Sigmoid colon (tissue), 7 donors: Measurements from ENCODE around the gene TRIM39. TPM values are rescaled to one million over a fixed set of nuclear protein-coding genes. Genes with fewer than 3 reads are reported as not detected.
"Not testable (repeated sequence)": the region's sequence is repeated elsewhere in the genome, so short reads cannot be mapped to it uniquely, and the experiment has no call there.

Experiments
- DNase-seq: peaks from one replicate; pipeline ENCODE4 v3.0.0-alpha.2; 2019
- H3K27ac ChIP-seq, 4 donors: fragments of 200-600 bp; sonication (generic); one replicate each; pipeline ENCODE4 v1.5.1; 2016 to 2019; ENCODE audit warnings: mild to moderate bottlenecking in 1 of 4
- H3K27me3 ChIP-seq, 3 donors: fragments of 200-600 bp; sonication (generic); one replicate each; pipeline ENCODE4 v1.5.1; 2019; ENCODE audit warnings: mild to moderate bottlenecking in 1 of 3
- H3K36me3 ChIP-seq, 4 donors: fragments of 200-600 bp; sonication (generic); one replicate each; pipeline ENCODE4 v1.5.1; 2016 to 2019
- H3K4me1 ChIP-seq, 4 donors: fragments of 200-600 bp; sonication (generic); one replicate each; pipeline ENCODE4 v1.5.1; 2017 to 2019
- H3K4me3 ChIP-seq, 4 donors: fragments of 200-600 bp; sonication (generic); one replicate each; pipeline ENCODE4 v1.5.1; 2017 to 2019; ENCODE audit warnings: mild to moderate bottlenecking in 2 of 4, moderate library complexity in 1 of 4
- H3K9me3 ChIP-seq, 4 donors: fragments of 200-600 bp in 3 of 4; sonication (generic) in 3 of 4; one replicate each; pipeline versions ENCODE4 v1.5.1 to v1.6.1; 2013 to 2019
- EP300 ChIP-seq, 4 donors: sonication (generic); formaldehyde crosslinking; IDR thresholded peaks; one replicate each; pipeline ENCODE4 v1.6.1; 2017; ENCODE audit warnings: antibody characterized with exemption in 4 of 4
- POLR2A ChIP-seq, 2 donors: fragments of 450-650 bp; IDR thresholded peaks; one replicate each; pipeline ENCODE4 v1.6.1; 2016; ENCODE audit warnings: antibody characterized with exemption in 2 of 2, mild to moderate bottlenecking in 2 of 2, moderate library complexity in 2 of 2
- POLR2AphosphoS5 ChIP-seq, 4 donors: sonication (generic); formaldehyde crosslinking; IDR thresholded peaks; one replicate each; pipeline ENCODE4 v1.6.1; 2017; ENCODE audit warnings: antibody characterized with exemption in 4 of 4
- WGBS, 2 donors: extraction: QIAGEN DNeasy Blood & Tissue Kit; methylation state at CpG; one replicate each; pipeline ENCODE4 v1.1.7; 2013; 5-methylcytosine and 5-hydroxymethylcytosine counted together
- intact Hi-C: fragments of 100-400 bp; cut with DNase I; formaldehyde crosslinking; loops from one replicate; pipeline ENCODE4 v1.15.1; 2023
- polyA plus RNA-seq, 3 donors: library from polyadenylated mRNA; stranded (reverse); fragments of 200-250 nt; gene quantifications; one replicate each; pipeline ENCODE4 v1.2.3, GENCODE V29; 2013
- total RNA-seq, 4 donors: library from RNA; depleted of rRNA; stranded (reverse); fragments of >200 nt; gene quantifications; one replicate each; pipeline ENCODE4 v1.1.0, GENCODE V29; 2016
- TF ChIP-seq, protein P1 (sequence below), 4 experiments: fragments of 450-650 bp in 3 of 4; fragments of 200-600 bp in 1 of 4; IDR thresholded peaks; one replicate each; pipeline ENCODE4 v1.5.1; 2016 to 2019; ENCODE audit warnings: antibody characterized with exemption in 4 of 4, mild to moderate bottlenecking in 3 of 4, moderate library complexity in 2 of 4
- donor health status: healthy with polysubstance abuse.
- donor health status: Bipolar disorder and iron deficiency.
- donor health status: healthy.

TRIM39 gene
- total and polyA plus RNA-seq, 7 donors, result 5.1 to 23.2 (median 11.9) TPM

DNA sequence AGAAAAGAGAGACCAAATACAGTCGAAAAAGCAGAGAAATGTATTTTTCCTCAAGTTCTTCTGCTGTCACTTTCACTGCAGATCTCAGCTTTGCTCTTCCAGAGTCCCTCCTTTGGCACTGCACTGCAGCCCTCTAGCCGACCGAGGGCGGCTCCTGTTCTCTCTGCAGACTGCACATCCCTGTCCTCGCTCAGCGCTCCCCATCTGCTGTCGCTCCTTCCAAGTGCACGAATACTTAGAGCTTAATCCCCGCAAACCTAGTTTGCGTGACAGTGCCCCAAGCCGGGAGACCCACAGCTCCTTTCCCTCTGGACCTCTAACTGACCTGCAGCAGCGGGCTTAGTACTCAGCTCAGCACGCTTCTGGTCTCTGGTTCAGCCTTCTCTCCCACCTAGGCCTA lies 33.4 kb downstream of the TRIM39 start:
- intact Hi-C loops, result no loop called here
- H3K36me3 ChIP-seq, result no peaks in the 10 kb centered on the region
- TF ChIP-seq POLR2AphosphoS5 (IDR thresholded peaks at IDR 0.05) (no peak), EP300 (IDR thresholded peaks at IDR 0.05) (no peak), POLR2A (IDR thresholded peaks at IDR 0.05) (no peak)
- TF ChIP-seq, protein P1, sequence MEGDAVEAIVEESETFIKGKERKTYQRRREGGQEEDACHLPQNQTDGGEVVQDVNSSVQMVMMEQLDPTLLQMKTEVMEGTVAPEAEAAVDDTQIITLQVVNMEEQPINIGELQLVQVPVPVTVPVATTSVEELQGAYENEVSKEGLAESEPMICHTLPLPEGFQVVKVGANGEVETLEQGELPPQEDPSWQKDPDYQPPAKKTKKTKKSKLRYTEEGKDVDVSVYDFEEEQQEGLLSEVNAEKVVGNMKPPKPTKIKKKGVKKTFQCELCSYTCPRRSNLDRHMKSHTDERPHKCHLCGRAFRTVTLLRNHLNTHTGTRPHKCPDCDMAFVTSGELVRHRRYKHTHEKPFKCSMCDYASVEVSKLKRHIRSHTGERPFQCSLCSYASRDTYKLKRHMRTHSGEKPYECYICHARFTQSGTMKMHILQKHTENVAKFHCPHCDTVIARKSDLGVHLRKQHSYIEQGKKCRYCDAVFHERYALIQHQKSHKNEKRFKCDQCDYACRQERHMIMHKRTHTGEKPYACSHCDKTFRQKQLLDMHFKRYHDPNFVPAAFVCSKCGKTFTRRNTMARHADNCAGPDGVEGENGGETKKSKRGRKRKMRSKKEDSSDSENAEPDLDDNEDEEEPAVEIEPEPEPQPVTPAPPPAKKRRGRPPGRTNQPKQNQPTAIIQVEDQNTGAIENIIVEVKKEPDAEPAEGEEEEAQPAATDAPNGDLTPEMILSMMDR (IDR thresholded peaks at IDR 0.05), result no peak
- DNase-seq, result no peak
- peaks cover 0 to 17% (median 0%) of the 10 kb centered on the region in 3 donors for H3K27me3 ChIP-seq
- H3K4me1 ChIP-seq, result peaks cover 0 to 19% (median 7%) of the 10 kb centered on the region in 4 donors
- 64 to 83% methylated on average over 13 of the region's 13 CpGs for WGBS, 2 donors
- H3K9me3 ChIP-seq, result peaks cover 0 to 3% (median 0%) of the 10 kb centered on the region in 4 donors
- H3K4me3 ChIP-seq, result no peak overlapping the region
- no peak overlapping the region for H3K27ac ChIP-seq

GRCh38 chr6:30361661-30362060 lies 34.9 kb downstream of the TRIM39 start:
- intact Hi-C loops, result no loop called here
- no peak for DNase-seq
- peaks cover 0 to 17% (median 7%) of the 10 kb centered on the region in 4 donors for H3K4me1 ChIP-seq
- peaks cover 0 to 17% (median 0%) of the 10 kb centered on the region in 3 donors for H3K27me3 ChIP-seq
- H3K36me3 ChIP-seq, result no peaks in the 10 kb centered on the region
- TF ChIP-seq, protein P1 (IDR thresholded peaks at IDR 0.05), result no peak
- TF ChIP-seq POLR2A (IDR thresholded peaks at IDR 0.05) (no peak), EP300 (IDR thresholded peaks at IDR 0.05) (no peak), POLR2AphosphoS5 (IDR thresholded peaks at IDR 0.05) (no peak)
- peaks cover 0 to 3% (median 0%) of the 10 kb centered on the region in 4 donors for H3K9me3 ChIP-seq
- no peak overlapping the region for H3K4me3 ChIP-seq
- H3K27ac ChIP-seq, result no peak overlapping the region
- whole genome bisulfite sequencing, 2 donors, result 87 to 88% methylated on average over 2 of the region's 2 CpGs

- no peak for DNase-seq
- Histone ChIP-seq H3K9me3 (peaks cover 0 to 3% (median 0%) of the 10 kb centered on the region in 4 donors), H3K36me3 (no peaks in the 10 kb centered on the region), H3K4me3 (no peak overlapping the region), H3K4me1 (peaks cover 0 to 1% (median under 1%) of the 10 kb centered on the region in 4 donors), H3K27me3 (peaks cover 0 to 8% (median 0%) of the 10 kb centered on the region in 3 donors), H3K27ac (no peak overlapping the region)
- intact Hi-C loops, result no loop called here
- TF ChIP-seq POLR2A (IDR thresholded peaks at IDR 0.05), result no peak
- TF ChIP-seq POLR2AphosphoS5 (IDR thresholded peaks at IDR 0.05), result no peak
- TF ChIP-seq, protein P1 (IDR thresholded peaks at IDR 0.05), result no peak
- TF ChIP-seq EP300 (IDR thresholded peaks at IDR 0.05), result no peak
- WGBS, 2 donors, result 88 to 92% methylated on average over 2 of the region's 2 CpGs
Measured at GRCh38 chr6:30363459-30363858, 36.7 kb downstream of the TRIM39 start.

DNA sequence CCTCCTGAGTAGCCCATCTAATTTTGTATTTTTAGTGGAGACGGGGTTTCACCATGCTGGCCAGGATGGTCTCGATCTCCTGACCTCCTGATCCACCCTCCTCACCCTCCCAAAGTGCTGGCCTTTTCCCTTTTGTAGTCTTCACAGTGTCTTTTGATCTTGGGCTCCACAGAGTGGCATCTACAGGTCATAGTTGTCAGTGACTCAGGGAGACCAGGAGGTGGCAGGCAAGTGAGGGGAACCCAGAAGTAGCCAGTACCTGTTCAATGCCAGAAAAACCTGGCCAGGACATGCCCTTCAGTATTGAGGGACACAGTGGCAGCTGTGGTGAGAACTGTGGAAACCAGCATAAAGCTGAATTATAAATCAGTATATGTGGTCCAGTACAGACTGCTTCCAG lies 37.9 kb downstream of the TRIM39 start:
- Histone ChIP-seq H3K9me3 (peaks cover 0 to 3% (median 0%) of the 10 kb centered on the region in 4 donors), H3K27me3 (no peaks in the 10 kb centered on the region), H3K36me3 (no peaks in the 10 kb centered on the region), H3K4me1 (no peaks in the 10 kb centered on the region), H3K27ac (no peak overlapping the region), H3K4me3 (no peak overlapping the region)
- intact Hi-C loops, result no loop called here
- TF ChIP-seq POLR2AphosphoS5 (IDR thresholded peaks at IDR 0.05), result no peak
- no peak for TF ChIP-seq EP300 (IDR thresholded peaks at IDR 0.05)
- TF ChIP-seq, protein P1 (IDR thresholded peaks at IDR 0.05), result no peak
- TF ChIP-seq POLR2A (IDR thresholded peaks at IDR 0.05), result no peak
- no peak for DNase-seq
- WGBS, 2 donors, result 76 to 83% methylated on average over 2 of the region's 2 CpGs

DNA sequence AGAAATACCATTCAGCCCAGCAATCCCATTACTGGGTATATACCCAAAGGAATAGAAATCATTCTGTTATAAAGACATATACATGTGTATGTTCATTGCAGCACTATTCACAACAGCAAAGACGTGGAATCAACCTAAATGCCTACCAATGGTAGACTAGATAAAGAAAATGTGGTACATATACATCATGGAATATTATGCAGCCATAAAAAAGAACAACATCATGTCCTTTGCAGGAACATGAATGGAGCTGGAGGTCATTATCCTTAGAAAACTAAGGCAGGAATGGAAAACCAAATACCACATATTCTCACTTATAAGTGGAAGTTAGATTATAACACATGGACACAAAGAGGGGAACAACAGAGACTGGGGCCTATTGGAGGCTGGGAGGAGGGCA lies 42.6 kb downstream of the TRIM39 start:
- H3K4me3 ChIP-seq, H3K4me1 ChIP-seq, H3K27me3 ChIP-seq, H3K27ac ChIP-seq, DNase-seq, H3K36me3 ChIP-seq, H3K9me3 ChIP-seq, intact Hi-C loops: not testable (repeated sequence)
- WGBS, 2 donors, result 36 to 48% methylated on average over 1 of the region's 1 CpG
